AG10803 (cell line): Measurements from ENCODE around the gene ARHGAP22.

ENCODE experiments used
- DNase-seq: peaks from one replicate; pipeline ENCODE4 v3.0.0; 2010; ENCODE audit warnings: low read depth
- H3K4me3 ChIP-seq: 2 replicates; pipeline ENCODE4 v1.5.1; 2011; ENCODE audit warnings: mild to moderate bottlenecking, low read length, control low read depth
- CTCF ChIP-seq: conservative IDR thresholded peaks from 2 replicates; pipeline ENCODE4 v1.5.1; 2011; ENCODE audit warnings: mild to moderate bottlenecking, low read length, control low read depth, inconsistent platforms

Gene ARHGAP22

GRCh38 chr10:48529331-48529730 is 75.5 kb downstream of the ARHGAP22 start:
- H3K4me3 ChIP-seq = no peak overlapping the region
- no peak for TF ChIP-seq CTCF
- no peak for DNase-seq

GRCh38 chr10:48527756-48528155 is 77.1 kb downstream of the ARHGAP22 start:
- H3K4me3 ChIP-seq = no peak overlapping the region
- no peak for DNase-seq
- no peak for TF ChIP-seq CTCF

GRCh38 chr10:48526846-48527505 is 77.9 kb downstream of the ARHGAP22 start:
- no peak overlapping the region; the same call in 1 of the 2 replicates for H3K4me3 ChIP-seq
- no peak for DNase-seq
- TF ChIP-seq CTCF = no peak

GRCh38 chr10:48526011-48526821 is 78.7 kb downstream of the ARHGAP22 start:
- DNase-seq = peak; percentile 88
- TF ChIP-seq CTCF = no peak
- H3K4me3 ChIP-seq = peak overlapping the region; percentile 37

GRCh38 chr10:48525113-48525512 is 79.8 kb downstream of the ARHGAP22 start:
- H3K4me3 ChIP-seq = no peak overlapping the region
- DNase-seq = no peak
- no peak for TF ChIP-seq CTCF

GRCh38 chr10:48523820-48524758 is 80.8 kb downstream of the ARHGAP22 start:
- TF ChIP-seq CTCF = no peak; the same call in 1 of the 2 replicates
- DNase-seq = peak; percentile 26
- peak overlapping the region; percentile 56 for H3K4me3 ChIP-seq
